KMS-11 (cell line): ENCODE data around the gene IFNL1.

Source experiments
- H2AFZ ChIP-seq: fragments of 200-600 bp; sonication (generic); 2 replicates; pipeline ENCODE4 v1.6.1; 2016; ENCODE audit warnings: antibody characterized with exemption, mixed run types, low read depth
- H3K27ac ChIP-seq: fragments of 200-600 bp; sonication (generic); 2 replicates; pipeline ENCODE4 v1.6.1; 2016; ENCODE audit warnings: mild to moderate bottlenecking, mixed run types
- H3K27me3 ChIP-seq: fragments of 200-600 bp; sonication (generic); 2 replicates; pipeline ENCODE4 v1.6.1; 2017; ENCODE audit warnings: mild to moderate bottlenecking, low read depth, mixed run types, moderate library complexity; ENCODE audit not compliant: insufficient read depth
- H3K36me3 ChIP-seq: fragments of 200-600 bp; sonication (generic); 2 replicates; pipeline ENCODE4 v1.6.1; 2017; ENCODE audit warnings: mild to moderate bottlenecking, mixed run types; ENCODE audit not compliant: insufficient read depth
- H3K4me1 ChIP-seq: fragments of 200-600 bp; sonication (generic); 2 replicates; pipeline ENCODE4 v1.6.1; 2016; ENCODE audit warnings: mild to moderate bottlenecking, low read depth, mixed run types; ENCODE audit not compliant: poor library complexity, severe bottlenecking
- H3K4me2 ChIP-seq: fragments of 200-600 bp; sonication (generic); 2 replicates; pipeline ENCODE4 v1.7.0; 2016; ENCODE audit warnings: mild to moderate bottlenecking, mixed run types
- H3K4me3 ChIP-seq: fragments of 200-600 bp; sonication (generic); IDR thresholded peaks from 2 replicates; pipeline ENCODE4 v1.6.1; 2017; ENCODE audit warnings: low read depth, low read length, mixed read lengths; ENCODE audit not compliant: insufficient read depth
- H3K79me2 ChIP-seq: fragments of 200-600 bp; sonication (generic); 2 replicates; pipeline ENCODE4 v1.6.1; 2016; ENCODE audit warnings: low read depth, mixed run types; ENCODE audit not compliant: insufficient read depth
- H3K9ac ChIP-seq: fragments of 200-600 bp; sonication (generic); 2 replicates; pipeline ENCODE4 v1.6.1; 2016; ENCODE audit warnings: mild to moderate bottlenecking, mixed run types
- H4K20me1 ChIP-seq: fragments of 200-600 bp; sonication (generic); 2 replicates; pipeline ENCODE4 v1.6.1; 2016; ENCODE audit warnings: mild to moderate bottlenecking, mixed run types; ENCODE audit not compliant: insufficient read depth
- TF ChIP-seq, protein P1 (sequence below): fragments of 200-600 bp; sonication (generic); conservative IDR thresholded peaks from 2 replicates; pipeline ENCODE4 v1.6.1; 2017; ENCODE audit warnings: low read depth, mild to moderate bottlenecking, antibody characterized with exemption, low read length, moderate library complexity, mixed read lengths

Gene IFNL1

DNA sequence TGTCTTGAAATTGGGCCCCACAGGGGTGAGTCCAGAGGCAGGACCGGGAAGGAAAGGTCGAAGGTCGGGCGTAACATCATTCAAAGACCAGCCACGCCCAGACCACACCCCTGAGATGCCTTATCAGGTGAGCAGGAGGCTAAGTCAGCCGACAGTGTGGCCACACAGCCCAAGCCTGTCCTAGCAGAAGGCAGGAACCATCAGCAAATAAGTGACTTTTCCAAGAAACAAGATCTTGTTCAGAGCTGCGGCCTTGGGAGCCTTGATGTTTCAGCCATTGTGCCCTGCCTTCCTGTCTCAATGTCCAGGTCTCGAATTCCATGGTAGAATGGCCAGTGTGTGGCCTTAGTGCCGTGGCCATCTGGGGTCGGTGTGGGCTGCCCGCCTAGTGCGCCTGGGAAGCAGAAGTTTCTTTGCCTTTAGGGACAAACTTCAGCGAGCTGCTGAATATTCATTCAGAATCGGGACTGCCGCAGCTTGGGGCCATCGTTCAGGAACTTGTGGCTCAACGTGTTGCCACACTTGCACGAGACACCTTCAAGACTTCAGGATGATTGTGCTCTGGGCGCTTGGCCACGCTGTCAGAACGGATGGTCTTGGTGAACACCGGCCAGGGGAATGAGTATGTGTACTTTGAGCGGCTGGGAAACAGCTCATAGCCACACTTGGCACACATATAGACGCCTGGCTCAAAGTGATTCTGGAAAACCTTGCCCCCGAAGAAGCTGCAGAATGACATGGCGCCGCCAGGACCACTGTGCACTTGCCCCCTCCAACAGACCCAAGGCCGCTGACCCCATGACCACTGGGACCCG, 41.5 kb upstream of the IFNL1 start:
- TF ChIP-seq, protein P1, sequence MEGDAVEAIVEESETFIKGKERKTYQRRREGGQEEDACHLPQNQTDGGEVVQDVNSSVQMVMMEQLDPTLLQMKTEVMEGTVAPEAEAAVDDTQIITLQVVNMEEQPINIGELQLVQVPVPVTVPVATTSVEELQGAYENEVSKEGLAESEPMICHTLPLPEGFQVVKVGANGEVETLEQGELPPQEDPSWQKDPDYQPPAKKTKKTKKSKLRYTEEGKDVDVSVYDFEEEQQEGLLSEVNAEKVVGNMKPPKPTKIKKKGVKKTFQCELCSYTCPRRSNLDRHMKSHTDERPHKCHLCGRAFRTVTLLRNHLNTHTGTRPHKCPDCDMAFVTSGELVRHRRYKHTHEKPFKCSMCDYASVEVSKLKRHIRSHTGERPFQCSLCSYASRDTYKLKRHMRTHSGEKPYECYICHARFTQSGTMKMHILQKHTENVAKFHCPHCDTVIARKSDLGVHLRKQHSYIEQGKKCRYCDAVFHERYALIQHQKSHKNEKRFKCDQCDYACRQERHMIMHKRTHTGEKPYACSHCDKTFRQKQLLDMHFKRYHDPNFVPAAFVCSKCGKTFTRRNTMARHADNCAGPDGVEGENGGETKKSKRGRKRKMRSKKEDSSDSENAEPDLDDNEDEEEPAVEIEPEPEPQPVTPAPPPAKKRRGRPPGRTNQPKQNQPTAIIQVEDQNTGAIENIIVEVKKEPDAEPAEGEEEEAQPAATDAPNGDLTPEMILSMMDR, result no peak
- Histone ChIP-seq H3K27me3 (no peaks in the 10 kb centered on the region), H3K4me2 (no peak overlapping the region), H3K9ac (no peak overlapping the region), H3K27ac (no peak overlapping the region), H3K79me2 (no peaks in the 10 kb centered on the region), H4K20me1 (no peaks in the 10 kb centered on the region), H3K4me3 (no peak overlapping the region), H3K4me1 (no peaks in the 10 kb centered on the region), H3K36me3 (no peaks in the 10 kb centered on the region), H2AFZ (no peak overlapping the region)

DNA sequence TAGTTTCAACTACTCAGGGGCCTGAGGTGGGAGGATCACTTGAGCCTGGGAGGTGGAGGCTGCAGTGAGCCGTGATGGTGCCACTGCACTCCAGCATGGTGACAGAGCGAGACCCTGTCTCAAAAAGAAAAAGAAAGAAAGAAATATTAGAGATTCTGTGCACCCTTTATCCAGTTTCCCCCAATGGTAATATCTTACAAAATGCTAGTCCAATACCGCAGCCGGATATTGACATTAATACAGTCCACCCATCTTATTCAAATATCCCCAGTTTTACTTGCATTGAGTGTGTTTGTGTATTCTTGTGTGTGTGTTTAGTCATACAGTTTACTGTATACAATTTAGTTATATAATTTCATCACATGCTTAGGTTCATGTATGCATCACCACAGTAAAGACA, 39.0 kb upstream of the IFNL1 start:
- no peaks in the 10 kb centered on the region for H3K4me1 ChIP-seq
- no peak overlapping the region for H2AFZ ChIP-seq
- no peak overlapping the region for H3K9ac ChIP-seq

DNA sequence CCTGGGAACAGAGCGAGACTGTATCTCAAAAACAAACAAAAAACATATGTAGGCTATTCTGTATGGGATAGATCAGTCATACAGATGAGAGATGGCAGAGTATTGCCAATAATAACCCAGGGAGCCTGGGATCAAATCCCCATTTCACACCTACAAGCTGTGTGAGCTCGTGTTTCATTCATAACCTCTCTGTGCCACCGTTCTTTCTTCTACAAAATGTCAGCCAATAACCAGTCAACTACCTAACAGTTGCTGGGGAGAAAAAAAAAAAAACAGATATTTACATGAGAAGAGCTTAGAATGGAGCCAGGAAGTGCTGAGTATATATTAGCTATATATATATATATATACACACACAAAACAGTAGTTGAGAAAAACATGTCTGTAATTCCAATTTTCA, 34.5 kb upstream of the IFNL1 start:
- Histone ChIP-seq H3K9ac (no peak overlapping the region), H3K79me2 (no peaks in the 10 kb centered on the region), H3K27ac (no peak overlapping the region), H3K27me3 (no peaks in the 10 kb centered on the region), H3K4me1 (no peaks in the 10 kb centered on the region), H3K4me3 (no peak overlapping the region), H3K4me2 (no peak overlapping the region), H4K20me1 (no peaks in the 10 kb centered on the region), H2AFZ (no peak overlapping the region), H3K36me3 (no peaks in the 10 kb centered on the region)
- TF ChIP-seq, protein P1, result no peak

More for the DNA sequence above, 39.0 kb upstream of the IFNL1 start:
- TF ChIP-seq, protein P1, result no peak
- Histone ChIP-seq H3K27me3 (no peaks in the 10 kb centered on the region), H3K79me2 (no peaks in the 10 kb centered on the region), H3K27ac (no peak overlapping the region), H3K36me3 (no peaks in the 10 kb centered on the region), H3K4me3 (no peak overlapping the region), H3K4me2 (no peak overlapping the region), H4K20me1 (no peaks in the 10 kb centered on the region)

DNA sequence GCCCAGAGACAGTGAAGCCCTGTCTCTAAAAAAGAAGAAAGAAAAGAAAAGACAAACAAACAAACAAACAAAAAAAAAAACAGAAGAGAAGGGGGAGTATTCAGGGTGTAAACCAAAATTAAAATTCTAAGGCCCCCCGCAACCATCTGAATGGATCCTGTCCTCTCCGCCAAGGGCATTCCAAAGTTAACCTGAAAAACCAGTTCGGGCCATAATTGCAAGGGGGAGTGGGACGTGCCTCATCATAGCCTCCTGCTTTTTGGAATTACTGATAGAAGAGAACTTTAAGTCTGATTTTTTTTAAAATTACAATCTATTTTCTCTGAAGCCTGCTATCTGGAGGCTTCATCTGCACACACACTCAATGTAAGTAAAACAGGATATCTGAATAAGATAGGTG, 33.7 kb upstream of the IFNL1 start:
- no peaks in the 10 kb centered on the region for H3K36me3 ChIP-seq
- no peak overlapping the region for H3K4me2 ChIP-seq
- TF ChIP-seq, protein P1, result no peak
- no peaks in the 10 kb centered on the region for H3K27me3 ChIP-seq
- no peaks in the 10 kb centered on the region for H3K79me2 ChIP-seq
- H3K4me3 ChIP-seq, result no peak overlapping the region
- H4K20me1 ChIP-seq, result no peaks in the 10 kb centered on the region
- no peak overlapping the region for H2AFZ ChIP-seq
- H3K9ac ChIP-seq, result no peak overlapping the region
- H3K27ac ChIP-seq, result no peak overlapping the region
- no peaks in the 10 kb centered on the region for H3K4me1 ChIP-seq
